ENCODE data around the gene DAB2IP.

- no peak for TF ChIP-seq CTCF (conservative IDR thresholded peaks at IDR 0.05 in 1 of 2, IDR thresholded peaks at IDR 0.05 in 1 of 2; ENCODE audit: low read depth in 1 of 2, low read length in 2 of 2)
- no peak for TF ChIP-seq EZH2 (IDR thresholded peaks at IDR 0.05; ENCODE audit: low read length, missing control alignments)
These were observed 20.2 kb downstream of the DAB2IP start for GRCh38 chr9:121671612-121672155.
